Ecto neural progenitor cell (in vitro differentiated cells): ENCODE measurements around the gene FOXC2.

ENCODE experiments used
- DNase-seq: peaks from one replicate; pipeline ENCODE4 v3.0.0-alpha.2; 2018; ENCODE audit warnings: low spot score

FOXC2 gene

GRCh38 chr16:86533076-86533475, 33.6 kb upstream of the FOXC2 start:
- no peak for DNase-seq

GRCh38 chr16:86533767-86534351, 32.8 kb upstream of the FOXC2 start:
- no peak for DNase-seq

- DNase-seq: no peak
Observed at GRCh38 chr16:86534779-86535615, 31.6 kb upstream of the FOXC2 start.

- DNase-seq: no peak
Observed at GRCh38 chr16:86536621-86537020, 30.0 kb upstream of the FOXC2 start.

GRCh38 chr16:86537486-86537885, 29.1 kb upstream of the FOXC2 start:
- no peak for DNase-seq

GRCh38 chr16:86538196-86538780, 28.3 kb upstream of the FOXC2 start:
- no peak for DNase-seq

GRCh38 chr16:86540894-86541293, 25.7 kb upstream of the FOXC2 start:
- no peak for DNase-seq

- no peak for DNase-seq
Observed at GRCh38 chr16:86541560-86541959, 25.1 kb upstream of the FOXC2 start.

GRCh38 chr16:86542756-86543750, 23.6 kb upstream of the FOXC2 start:
- DNase-seq: no peak

- no peak for DNase-seq
Observed at GRCh38 chr16:86545481-86545880, 21.1 kb upstream of the FOXC2 start.

GRCh38 chr16:86545954-86546637, 20.5 kb upstream of the FOXC2 start:
- no peak for DNase-seq

GRCh38 chr16:86546638-86547013, 20.0 kb upstream of the FOXC2 start:
- no peak for DNase-seq

- no peak for DNase-seq
Observed at GRCh38 chr16:86547286-86547685, 19.3 kb upstream of the FOXC2 start.

GRCh38 chr16:86549076-86549892, 17.3 kb upstream of the FOXC2 start:
- no peak for DNase-seq

GRCh38 chr16:86549893-86550190, 16.8 kb upstream of the FOXC2 start:
- no peak for DNase-seq

- no peak for DNase-seq
Observed at GRCh38 chr16:86550281-86550680, 16.3 kb upstream of the FOXC2 start.

- no peak for DNase-seq
Observed at GRCh38 chr16:86553356-86553755, 13.3 kb upstream of the FOXC2 start.

- DNase-seq: no peak
Observed at GRCh38 chr16:86554599-86554916, 12.1 kb upstream of the FOXC2 start.

- peak; percentile 98 for DNase-seq
Observed at GRCh38 chr16:86554917-86555703, 11.5 kb upstream of the FOXC2 start, which contains the start of gene MTHFSD. MTHFSD (minus strand) TSS chr16:86555235; CDS start chr16:86555184, 51 bp downstream.

- DNase-seq: no peak
Observed at GRCh38 chr16:86555704-86556075, 10.9 kb upstream of the FOXC2 start.
